ENCODE data around the gene PCDHA4. TPM values are rescaled to one million over a fixed set of nuclear protein-coding genes. Genes with fewer than 3 reads are reported as not detected.
"Not testable (repeated sequence)": the region's sequence is repeated elsewhere in the genome, so short reads cannot be mapped to it uniquely, and the experiment has no call there.

PCDHA4 gene
- total and polyA plus RNA-seq, 2 experiments from 2014 or later: 1.8 to 12.5 TPM

DNA sequence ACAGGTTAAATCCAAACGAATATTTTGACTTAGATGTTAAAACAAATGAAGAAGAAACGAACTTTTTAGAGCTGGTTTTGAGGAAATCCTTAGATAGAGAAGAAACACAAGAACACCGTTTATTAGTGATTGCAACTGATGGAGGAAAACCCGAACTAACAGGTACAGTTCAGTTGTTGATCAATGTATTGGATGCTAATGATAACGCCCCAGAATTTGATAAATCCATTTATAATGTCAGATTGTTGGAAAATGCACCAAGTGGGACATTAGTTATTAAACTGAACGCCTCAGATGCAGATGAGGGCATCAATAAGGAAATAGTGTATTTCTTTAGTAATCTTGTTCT is 15.4 kb downstream of the PCDHA4 start (continued):
- TF ChIP-seq ZNF462 (CRISPR knock-in tag; IDR thresholded peaks at IDR 0.05) (no peak), EZH2phosphoT487 (IDR thresholded peaks at IDR 0.05; ENCODE audit: unreplicated experiment) (no peak), ZNF114 (CRISPR knock-in tag; IDR thresholded peaks at IDR 0.05) (no peak), EZH2 (IDR thresholded peaks at IDR 0.05; ENCODE audit: low read depth, unreplicated experiment) (no peak), JUNB (IDR thresholded peaks at IDR 0.05; ENCODE audit: unreplicated experiment) (no peak), ZNF331 (CRISPR knock-in tag; IDR thresholded peaks at IDR 0.05; ENCODE audit: low read depth) (no peak)
- TF ChIP-seq, protein P1, sequence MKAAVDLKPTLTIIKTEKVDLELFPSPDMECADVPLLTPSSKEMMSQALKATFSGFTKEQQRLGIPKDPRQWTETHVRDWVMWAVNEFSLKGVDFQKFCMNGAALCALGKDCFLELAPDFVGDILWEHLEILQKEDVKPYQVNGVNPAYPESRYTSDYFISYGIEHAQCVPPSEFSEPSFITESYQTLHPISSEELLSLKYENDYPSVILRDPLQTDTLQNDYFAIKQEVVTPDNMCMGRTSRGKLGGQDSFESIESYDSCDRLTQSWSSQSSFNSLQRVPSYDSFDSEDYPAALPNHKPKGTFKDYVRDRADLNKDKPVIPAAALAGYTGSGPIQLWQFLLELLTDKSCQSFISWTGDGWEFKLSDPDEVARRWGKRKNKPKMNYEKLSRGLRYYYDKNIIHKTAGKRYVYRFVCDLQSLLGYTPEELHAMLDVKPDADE (IDR thresholded peaks at IDR 0.05): no peak

DNA sequence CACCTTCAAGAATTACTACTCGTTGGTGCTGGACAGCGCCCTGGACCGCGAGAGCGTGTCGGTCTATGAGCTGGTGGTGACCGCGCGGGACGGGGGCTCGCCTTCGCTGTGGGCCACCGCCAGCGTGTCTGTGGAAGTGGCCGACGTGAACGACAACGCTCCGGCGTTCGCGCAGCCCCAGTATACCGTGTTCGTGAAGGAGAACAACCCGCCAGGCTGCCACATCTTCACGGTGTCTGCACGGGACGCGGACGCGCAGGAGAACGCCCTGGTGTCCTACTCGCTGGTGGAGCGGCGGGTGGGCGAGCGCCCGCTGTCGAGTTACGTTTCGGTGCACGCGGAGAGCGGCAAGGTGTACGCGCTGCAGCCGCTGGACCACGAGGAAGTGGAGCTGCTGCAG is 16.1 kb downstream of the PCDHA4 start:
- not testable (repeated sequence) for H3K27me3 Mint-ChIP-seq (ENCODE audit: insufficient read depth, low read depth, poor library complexity); H3K36me3 ChIP-seq (ENCODE audit: insufficient read depth); H3K4me1 ChIP-seq (ENCODE audit: insufficient read depth); ATAC-seq; H3K4me3 ChIP-seq; H3K27ac ChIP-seq (ENCODE audit: low read depth); H3K4me2 ChIP-seq; DNase-seq (ENCODE audit: low spot score); H3K4me3 Mint-ChIP-seq; H3K9me2 ChIP-seq (ENCODE audit: insufficient read depth); H2AFZ ChIP-seq; H3K4me1 Mint-ChIP-seq; H3F3A ChIP-seq (replicated peaks; ENCODE audit: low read depth); H4K20me1 ChIP-seq (replicated peaks; ENCODE audit: insufficient read depth); H3K27ac Mint-ChIP-seq; H3K9me3 Mint-ChIP-seq; H3K27me3 ChIP-seq (ENCODE audit: insufficient read depth); H3K79me2 ChIP-seq (replicated peaks; ENCODE audit: insufficient read depth)
- H3K36me3 Mint-ChIP-seq (ENCODE audit: low read depth): peaks cover 11% of the 10 kb centered on the region

All from GM23338 (cell line).